B cell (primary cell): ENCODE data around the gene RNF126. TPM values are rescaled to one million over a fixed set of nuclear protein-coding genes. Genes with fewer than 3 reads are reported as not detected.

Source experiments
- ATAC-seq: fragments of 200-7000 bp; cut with Tn5 transposase; one replicate; pipeline ENCODE4 v1.10.0; 2021; ENCODE audit warnings: low read depth, mild to moderate bottlenecking, moderate number of reproducible peaks, moderate library complexity
- CTCF ChIA-PET: fragments of 350-600 bp; sonication (Branson Sonifier 250); formaldehyde crosslinking; loops from one replicate; lab custom pipeline; 2021; ENCODE audit warnings: antibody characterized with exemption, inconsistent platforms; lab: Charles Lee
- POLR2A ChIA-PET: fragments of 350-600 bp; sonication (Branson Sonifier 250); formaldehyde crosslinking; loops from one replicate; lab custom pipeline; 2021; ENCODE audit warnings: antibody characterized with exemption; lab: Charles Lee
- DNase-seq: peaks from one replicate; pipeline ENCODE4 v3.0.0; 2013
- H2AFZ ChIP-seq: 2 replicates; pipeline ENCODE4 v1.6.1; 2012; ENCODE audit warnings: mild to moderate bottlenecking, low read depth, low read length; ENCODE audit not compliant: insufficient read depth, poor library complexity, severe bottlenecking
- H3K27ac ChIP-seq, 2 donors: 1 replicate in 1 of 2; 2 replicates in 1 of 2; pipeline ENCODE4 v1.5.1; 2012 to 2013; ENCODE audit warnings: low read length in 2 of 2, mild to moderate bottlenecking in 2 of 2, moderate library complexity in 1 of 2
- H3K27me3 ChIP-seq, 4 experiments: fragments of 200-600 bp in 1 of 4; sonication (generic) in 1 of 4; replicated peaks in 1 of 4; 1 replicate in 2 of 4; 2 replicates in 2 of 4; pipeline versions ENCODE4 v1.6.1 to v1.7.0; 2013 to 2016; ENCODE audit warnings: low read length in 3 of 4, mild to moderate bottlenecking in 2 of 4, mixed read lengths in 1 of 4, moderate library complexity in 1 of 4; ENCODE audit not compliant: insufficient read depth in 4 of 4, control insufficient read depth in 3 of 4; ENCODE audit errors: control extremely low read depth in 1 of 4
- H3K36me3 ChIP-seq, 2 experiments: replicated peaks in 1 of 2; 1 replicate in 1 of 2; 2 replicates in 1 of 2; pipeline versions ENCODE4 v1.6.1 to v1.7.1; 2013; ENCODE audit warnings: low read length in 1 of 2; ENCODE audit not compliant: insufficient read depth in 2 of 2, control insufficient read depth in 1 of 2; ENCODE audit errors: control extremely low read depth in 1 of 2, extremely low read depth in 1 of 2
- H3K4me1 ChIP-seq, 2 donors: fragments of 200-600 bp in 1 of 2; sonication (generic) in 1 of 2; 1 replicate in 1 of 2; 2 replicates in 1 of 2; pipeline versions ENCODE4 v1.5.1 to v1.6.1; 2013 to 2017; ENCODE audit warnings: low read length in 2 of 2; ENCODE audit not compliant: control insufficient read depth in 2 of 2, insufficient read depth in 2 of 2
- H3K4me2 ChIP-seq: replicated peaks from 2 replicates; pipeline ENCODE3; 2012; ENCODE audit warnings: mild to moderate bottlenecking, low read depth, low read length; ENCODE audit not compliant: poor library complexity, severe bottlenecking
- H3K4me3 ChIP-seq, 5 experiments: fragments of 200-600 bp in 1 of 5; sonication (generic) in 1 of 5; 1 replicate in 3 of 5; 2 replicates in 2 of 5; pipeline versions ENCODE4 v1.5.1 to v1.7.0; 2011 to 2016; ENCODE audit warnings: low read length in 4 of 5, mild to moderate bottlenecking in 4 of 5, low read depth in 2 of 5, control low read depth in 1 of 5, moderate library complexity in 1 of 5; ENCODE audit not compliant: insufficient read depth in 1 of 5; ENCODE audit errors: control extremely low read depth in 1 of 5, extremely low read depth in 1 of 5
- H3K79me2 ChIP-seq: fragments of 200-600 bp; sonication (generic); one replicate; pipeline ENCODE4 v1.6.0; 2016; ENCODE audit warnings: low read length; ENCODE audit not compliant: control insufficient read depth, insufficient read depth
- H3K9ac ChIP-seq: fragments of 200-600 bp; sonication (generic); 2 replicates; pipeline ENCODE4 v1.6.1; 2017; ENCODE audit warnings: mild to moderate bottlenecking, low read length, moderate library complexity
- H3K9me3 ChIP-seq, 3 donors: one replicate each; pipeline versions ENCODE4 v1.6.1 to v1.7.1; 2013; ENCODE audit warnings: low read length in 2 of 3; ENCODE audit not compliant: control insufficient read depth in 2 of 3, insufficient read depth in 1 of 3; ENCODE audit errors: control extremely low read depth in 1 of 3
- H4K20me1 ChIP-seq: 2 replicates; pipeline ENCODE4 v1.6.0; 2012; ENCODE audit warnings: mild to moderate bottlenecking, low read length; ENCODE audit not compliant: insufficient read depth, control insufficient read depth, poor library complexity, severe bottlenecking
- H3K27ac Mint-ChIP-seq: one replicate; pipeline ENCODE4 v1.8.0; 2021; ENCODE audit warnings: mixed read lengths
- H3K27me3 Mint-ChIP-seq: one replicate; pipeline ENCODE4 v1.8.0; 2021; ENCODE audit warnings: mixed read lengths
- H3K4me1 Mint-ChIP-seq: one replicate; pipeline ENCODE4 v1.8.0; 2021; ENCODE audit warnings: mixed read lengths
- H3K4me3 Mint-ChIP-seq: one replicate; pipeline ENCODE4 v1.8.0; 2021; ENCODE audit warnings: mixed read lengths
- H3K9me3 Mint-ChIP-seq: one replicate; pipeline ENCODE4 v1.8.0; 2022; ENCODE audit warnings: mixed read lengths; ENCODE audit not compliant: insufficient read depth
- CTCF ChIP-seq: fragments of 200-600 bp; IDR thresholded peaks from one replicate; pipeline ENCODE4 v1.8.0; 2022; ENCODE audit warnings: antibody characterized with exemption, mild to moderate bottlenecking
- EZH2 ChIP-seq: IDR thresholded peaks from 2 replicates; pipeline ENCODE4 v1.6.1; 2012; ENCODE audit warnings: borderline replicate concordance, low read depth, mild to moderate bottlenecking, moderate library complexity, low read length; ENCODE audit not compliant: insufficient read depth, poor library complexity, severe bottlenecking
- WGBS: methylation state at CpG from one replicate; pipeline ENCODE4 v1.1.5; 2013; ENCODE audit warnings: missing lambda C conversion rate; ENCODE audit not compliant: insufficient coverage; 5-methylcytosine and 5-hydroxymethylcytosine counted together
- intact Hi-C: fragments of 100-400 bp; cut with micrococcal nuclease; formaldehyde crosslinking; loops from one replicate; pipeline ENCODE4 v1.10.0; 2022
- polyA plus RNA-seq: library from polyadenylated mRNA; depleted of rRNA; stranded (reverse); fragments of >200 nt; gene quantifications from 2 replicates; pipeline ENCODE4 v1.2.3, GENCODE V29; 2012
- total RNA-seq, 2 donors: library from RNA; stranded (reverse); fragments of 120-200 nt in 1 of 2; gene quantifications; 1 replicate in 1 of 2; 2 replicates in 1 of 2; pipeline versions ENCODE4 v1.2.3 to v1.2.4, GENCODE V29; 2013 to 2022

RNF126 gene
- total and polyA plus RNA-seq, 2 donors (not counting 1 experiment from before 2014, with no cell fraction given) = 74.3 to 118 TPM

- no peak for TF ChIP-seq CTCF
- no peak for TF ChIP-seq EZH2
- 96% methylated on average over 18 of the region's 21 CpGs for WGBS
- POLR2A ChIA-PET = no interaction called here
- H3K27me3 Mint-ChIP-seq = peaks cover 29% of the 10 kb centered on the region
- no peaks in the 10 kb centered on the region for H3K4me1 Mint-ChIP-seq
- H3K9ac ChIP-seq = no peak overlapping the region
- ATAC-seq (no peak), DNase-seq (no peak)
- no peak overlapping the region for H2AFZ ChIP-seq
- CTCF ChIA-PET = no interaction called here
- no peaks in the 10 kb centered on the region for H3K36me3 ChIP-seq
- peaks cover 7% of the 10 kb centered on the region for H3K9me3 Mint-ChIP-seq
- no peak overlapping the region for H3K27ac Mint-ChIP-seq
- no peak overlapping the region for H3K4me2 ChIP-seq
- H3K4me1 ChIP-seq = no peaks in the 10 kb centered on the region
- intact Hi-C loops = no loop called here
- H4K20me1 ChIP-seq = no peaks in the 10 kb centered on the region
- no peak overlapping the region for H3K4me3 Mint-ChIP-seq
- H3K79me2 ChIP-seq = no peaks in the 10 kb centered on the region
- H3K27me3 ChIP-seq = peaks cover 0 to 31% (median 4%) of the 10 kb centered on the region in 4 experiments
- no peak overlapping the region for H3K4me3 ChIP-seq
- no peak overlapping the region for H3K27ac ChIP-seq
- H3K9me3 ChIP-seq = peaks cover 2 to 25% (median 3%) of the 10 kb centered on the region in 3 donors
Measured at GRCh38 chr19:710767-711166, 47.8 kb upstream of the RNF126 start.

- Mint-ChIP-seq H3K4me1 (no peaks in the 10 kb centered on the region), H3K4me3 (no peak overlapping the region), H3K9me3 (peaks cover 1% of the 10 kb centered on the region), H3K27me3 (peaks cover 27% of the 10 kb centered on the region), H3K27ac (no peak overlapping the region)
- no peak overlapping the region for H2AFZ ChIP-seq
- no peak for TF ChIP-seq CTCF
- TF ChIP-seq EZH2 = no peak
- H3K4me3 ChIP-seq = no peak overlapping the region
- H3K4me1 ChIP-seq = no peaks in the 10 kb centered on the region
- peak overlapping the region; percentile 19 for H3K4me2 ChIP-seq
- H3K27ac ChIP-seq = no peak overlapping the region
- WGBS = 44% methylated on average over 23 of the region's 27 CpGs
- POLR2A ChIA-PET = no interaction called here
- H3K36me3 ChIP-seq = no peaks in the 10 kb centered on the region
- no peak overlapping the region for H3K9ac ChIP-seq
- ATAC-seq (no peak), DNase-seq (no peak)
- H3K79me2 ChIP-seq = no peaks in the 10 kb centered on the region
- peaks cover 0 to 18% (median 2%) of the 10 kb centered on the region in 3 donors for H3K9me3 ChIP-seq
- H4K20me1 ChIP-seq = no peaks in the 10 kb centered on the region
- peaks cover 0 to 30% (median 3%) of the 10 kb centered on the region in 4 experiments for H3K27me3 ChIP-seq
- CTCF ChIA-PET = no interaction called here
- intact Hi-C loops = no loop called here
Measured at GRCh38 chr19:709965-710571, 47.1 kb upstream of the RNF126 start.
